Measurements from ENCODE around the gene ZBTB20. TPM values are rescaled to one million over a fixed set of nuclear protein-coding genes. Genes with fewer than 3 reads are reported as not detected.

Gene ZBTB20
- total and polyA plus RNA-seq, 2 donors (not counting 1 experiment from before 2014, with no cell fraction given), result 4.0 to 123 TPM

DNA sequence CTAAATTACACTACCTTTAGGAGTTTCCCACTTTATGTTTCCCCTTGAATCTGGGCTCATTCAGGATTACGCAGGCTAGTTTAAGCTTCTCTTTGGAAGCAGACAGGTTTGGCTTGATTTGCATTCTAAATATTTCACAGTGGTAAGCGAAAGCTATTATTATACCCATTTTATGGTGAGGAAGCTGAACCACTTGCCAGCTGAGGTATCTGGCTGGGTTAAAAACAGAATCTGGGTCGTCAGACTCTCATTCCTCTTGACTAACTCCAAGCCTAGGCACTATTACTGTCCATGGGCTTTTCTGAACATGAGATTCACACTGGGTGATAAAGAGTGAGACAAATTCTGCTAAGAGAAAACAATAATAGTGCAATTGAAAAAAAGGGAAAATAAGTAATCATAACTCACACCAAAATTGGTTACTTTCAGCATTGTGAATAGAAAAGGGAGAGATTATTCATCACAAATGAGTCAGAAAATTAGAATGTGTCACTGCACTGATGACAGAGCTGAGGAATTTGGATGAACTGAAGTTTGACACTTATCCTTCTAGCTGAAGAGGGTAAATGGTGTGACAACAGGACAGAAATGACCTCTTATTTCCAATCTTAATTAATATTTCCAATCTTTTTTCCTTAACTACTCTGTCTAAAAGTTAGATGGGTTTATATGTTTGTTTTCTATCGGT, 642.0 kb downstream of the ZBTB20 start:
- CTCF ChIA-PET, result no interaction called here
- H3K4me1 Mint-ChIP-seq, result peaks cover 27% of the 10 kb centered on the region

More for the DNA sequence above, 642.0 kb downstream of the ZBTB20 start:
- Histone ChIP-seq H3K9ac (ENCODE audit: low read length) (no peak overlapping the region), H3K4me3 (ENCODE audit: control extremely low read depth in 1 of 5, extremely low read depth in 1 of 5, insufficient read depth in 1 of 5, low read depth in 2 of 5, low read length in 4 of 5) (no peak overlapping the region), H3K4me1 (ENCODE audit: control insufficient read depth in 2 of 2, insufficient read depth in 2 of 2, low read length in 2 of 2) (peaks cover 5 to 8% of the 10 kb centered on the region in 2 donors), H4K20me1 (ENCODE audit: control insufficient read depth, insufficient read depth, low read length, poor library complexity, severe bottlenecking) (no peaks in the 10 kb centered on the region), H3K27me3 (replicated peaks in 1 of 4; ENCODE audit: control extremely low read depth in 1 of 4, control insufficient read depth in 3 of 4, insufficient read depth in 4 of 4, low read length in 3 of 4) (no peaks in the 10 kb centered on the region), H3K27ac (ENCODE audit: low read length in 2 of 2) (no peak overlapping the region), H3K79me2 (ENCODE audit: control insufficient read depth, insufficient read depth, low read length) (no peaks in the 10 kb centered on the region), H3K9me3 (ENCODE audit: control extremely low read depth in 1 of 3, control insufficient read depth in 2 of 3, insufficient read depth in 1 of 3, low read length in 2 of 3) (no peaks in the 10 kb centered on the region), H3K4me2 (replicated peaks; ENCODE audit: low read depth, low read length, poor library complexity, severe bottlenecking) (no peak overlapping the region), H2AFZ (ENCODE audit: insufficient read depth, low read depth, low read length, poor library complexity, severe bottlenecking) (no peak overlapping the region), H3K36me3 (replicated peaks in 1 of 2; ENCODE audit: control extremely low read depth in 1 of 2, control insufficient read depth in 1 of 2, extremely low read depth in 1 of 2, insufficient read depth in 2 of 2, low read length in 1 of 2) (no peaks in the 10 kb centered on the region)
- TF ChIP-seq CTCF (IDR thresholded peaks at IDR 0.05), result no peak
- no peak for TF ChIP-seq EZH2 (IDR thresholded peaks at IDR 0.05; ENCODE audit: borderline replicate concordance, insufficient read depth, low read depth, low read length, poor library complexity, severe bottlenecking)
- ATAC-seq (ENCODE audit: low read depth) (no peak), DNase-seq (no peak)
- H3K27ac Mint-ChIP-seq, result no peak overlapping the region
- POLR2A ChIA-PET, result interaction anchor here (0.7 kb wide), 1 partner anchor 51 kb away, joined by 4 read pairs; no protein-coding TSS in a partner anchor
- H3K9me3 Mint-ChIP-seq (ENCODE audit: insufficient read depth), result no peaks in the 10 kb centered on the region
- WGBS (ENCODE audit: insufficient coverage), result no CpG with 5 or more reads among the region's 4 CpGs
- intact Hi-C loops (cut with micrococcal nuclease), result loop anchor here (5.0 kb wide), 1 partner anchor 48 kb away; no protein-coding TSS in a partner anchor
- no peaks in the 10 kb centered on the region for H3K27me3 Mint-ChIP-seq
- no peak overlapping the region for H3K4me3 Mint-ChIP-seq

All from B cell (primary cell).